ENCODE measurements around the gene CMPK1. TPM values are rescaled to one million over a fixed set of nuclear protein-coding genes. Genes with fewer than 3 reads are reported as not detected.

CMPK1 gene
- total RNA-seq, 1 donor, result 120 TPM

GRCh38 chr1:47411436-47411835 lies 77.8 kb downstream of the CMPK1 start:
- no peak for TF ChIP-seq CTCF (IDR thresholded peaks at IDR 0.05; ENCODE audit: insufficient read depth, low read depth, low read length)
- DNase-seq (ENCODE audit: low read depth), result no peak
- H3K4me3 ChIP-seq (ENCODE audit: low read depth, low read length), result no peak overlapping the region

GRCh38 chr1:47412437-47412836 lies 78.8 kb downstream of the CMPK1 start:
- no peak for DNase-seq (ENCODE audit: low read depth)
- H3K4me3 ChIP-seq (ENCODE audit: low read depth, low read length), result no peak overlapping the region
- no peak for TF ChIP-seq CTCF (IDR thresholded peaks at IDR 0.05; ENCODE audit: insufficient read depth, low read depth, low read length)

DNA sequence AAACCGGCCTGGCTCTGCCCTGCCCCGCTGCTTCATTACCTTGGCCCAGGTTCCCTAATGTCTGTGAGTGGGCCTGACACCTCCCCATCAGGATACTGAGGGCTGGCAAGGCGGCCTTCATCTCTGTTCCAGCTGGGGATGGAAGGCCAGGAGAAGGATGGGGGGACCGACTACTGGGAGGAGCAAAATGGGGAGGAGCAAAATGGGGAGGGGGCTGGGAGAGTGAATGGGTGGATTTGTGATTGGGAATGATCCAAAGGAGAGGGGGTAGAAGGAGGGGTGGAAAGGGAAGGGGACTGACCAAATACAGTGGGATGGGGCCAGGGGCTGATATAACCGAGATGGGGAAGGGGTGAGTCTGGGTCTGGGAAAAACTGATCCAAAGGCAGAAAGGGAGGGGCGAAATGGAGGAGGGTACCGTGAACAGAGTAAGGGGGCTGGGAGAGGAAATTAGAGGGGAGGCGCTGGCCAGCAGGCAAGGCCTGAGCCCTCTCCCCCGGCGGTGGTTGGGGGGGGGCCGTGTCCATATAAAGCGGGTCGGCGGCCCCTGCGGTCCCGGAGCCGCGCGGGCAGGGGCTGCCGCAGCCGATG lies 82.2 kb downstream of the CMPK1 start, which contains the start of gene FOXE3:
Gene FOXE3, plus strand, starts transcription at position 558 of the 591 bp plus-strand sequence. Its CDS starts 31 bp downstream, at position 589.
- TF ChIP-seq CTCF (IDR thresholded peaks at IDR 0.05; ENCODE audit: insufficient read depth, low read depth, low read length), result no peak
- H3K4me3 ChIP-seq (ENCODE audit: low read depth, low read length), result peak within 1 kb of the TSS; percentile 15
- no peak for DNase-seq (ENCODE audit: low read depth)

DNA sequence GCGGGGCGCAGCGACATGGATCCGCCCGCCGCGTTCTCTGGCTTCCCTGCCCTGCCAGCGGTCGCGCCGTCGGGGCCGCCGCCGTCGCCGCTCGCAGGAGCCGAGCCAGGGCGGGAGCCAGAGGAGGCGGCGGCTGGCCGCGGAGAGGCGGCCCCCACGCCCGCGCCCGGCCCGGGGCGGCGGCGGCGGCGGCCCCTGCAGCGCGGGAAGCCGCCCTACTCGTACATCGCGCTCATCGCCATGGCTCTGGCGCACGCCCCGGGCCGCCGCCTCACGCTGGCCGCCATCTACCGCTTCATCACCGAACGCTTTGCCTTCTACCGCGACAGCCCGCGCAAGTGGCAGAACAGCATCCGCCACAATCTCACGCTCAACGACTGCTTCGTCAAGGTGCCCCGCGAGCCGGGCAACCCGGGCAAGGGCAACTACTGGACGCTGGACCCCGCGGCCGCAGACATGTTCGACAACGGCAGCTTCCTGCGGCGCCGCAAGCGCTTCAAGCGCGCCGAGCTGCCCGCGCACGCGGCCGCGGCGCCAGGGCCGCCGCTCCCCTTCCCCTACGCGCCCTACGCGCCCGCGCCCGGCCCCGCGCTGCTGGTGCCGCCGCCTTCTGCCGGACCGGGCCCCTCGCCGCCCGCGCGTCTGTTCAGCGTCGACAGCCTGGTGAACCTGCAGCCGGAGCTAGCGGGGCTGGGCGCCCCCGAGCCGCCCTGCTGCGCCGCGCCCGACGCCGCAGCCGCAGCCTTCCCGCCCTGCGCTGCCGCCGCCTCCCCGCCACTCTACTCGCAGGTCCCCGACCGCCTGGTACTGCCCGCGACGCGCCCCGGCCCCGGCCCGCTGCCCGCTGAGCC lies 83.0 kb downstream of the CMPK1 start:
- TF ChIP-seq CTCF (IDR thresholded peaks at IDR 0.05; ENCODE audit: insufficient read depth, low read depth, low read length), result no peak
- peak overlapping the region; percentile 15 for H3K4me3 ChIP-seq (ENCODE audit: low read depth, low read length)
- no peak for DNase-seq (ENCODE audit: low read depth)

DNA sequence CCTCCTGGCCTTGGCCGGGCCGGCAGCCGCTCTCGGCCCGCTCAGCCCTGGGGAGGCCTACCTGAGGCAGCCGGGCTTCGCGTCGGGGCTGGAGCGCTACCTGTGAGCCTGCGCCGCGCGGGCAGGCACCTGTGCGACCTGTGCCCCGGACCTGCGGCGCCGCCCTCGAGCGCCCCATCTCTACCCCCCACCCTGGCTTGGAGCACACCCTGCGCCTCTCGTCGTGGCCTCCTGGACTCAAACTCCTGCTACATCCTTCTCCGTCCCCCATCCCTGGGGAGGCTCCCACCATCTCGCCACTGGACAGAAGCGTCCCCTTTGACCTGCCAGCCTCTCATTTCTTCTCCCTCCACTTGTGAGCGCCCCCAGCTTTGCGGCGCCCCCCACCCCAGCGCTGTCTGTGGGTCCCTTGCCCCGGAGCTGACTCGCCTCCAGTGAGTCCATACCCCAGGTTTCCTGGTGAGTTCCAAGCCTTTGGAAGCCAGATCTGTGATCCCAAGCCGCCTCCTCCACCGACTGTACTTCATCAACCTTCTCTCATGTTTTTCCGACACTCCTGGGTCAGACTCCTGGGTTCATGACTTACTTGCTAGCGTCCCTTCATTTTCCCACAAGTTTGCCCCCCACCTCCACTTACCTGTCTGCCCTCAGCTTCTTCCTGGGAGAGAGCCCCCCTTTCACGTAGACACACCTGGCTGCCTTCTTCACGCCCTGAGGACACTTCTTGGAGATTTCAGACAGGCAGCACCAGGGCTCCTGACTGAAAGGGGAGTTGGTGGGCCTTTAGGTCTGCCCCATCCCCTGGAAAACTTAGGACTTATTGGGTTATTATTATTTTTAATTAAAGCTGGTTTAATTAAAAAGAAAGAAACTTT lies 83.8 kb downstream of the CMPK1 start:
- H3K4me3 ChIP-seq (ENCODE audit: low read depth, low read length), result no peak overlapping the region
- DNase-seq (ENCODE audit: low read depth), result no peak
- TF ChIP-seq CTCF (IDR thresholded peaks at IDR 0.05; ENCODE audit: insufficient read depth, low read depth, low read length), result no peak

DNA sequence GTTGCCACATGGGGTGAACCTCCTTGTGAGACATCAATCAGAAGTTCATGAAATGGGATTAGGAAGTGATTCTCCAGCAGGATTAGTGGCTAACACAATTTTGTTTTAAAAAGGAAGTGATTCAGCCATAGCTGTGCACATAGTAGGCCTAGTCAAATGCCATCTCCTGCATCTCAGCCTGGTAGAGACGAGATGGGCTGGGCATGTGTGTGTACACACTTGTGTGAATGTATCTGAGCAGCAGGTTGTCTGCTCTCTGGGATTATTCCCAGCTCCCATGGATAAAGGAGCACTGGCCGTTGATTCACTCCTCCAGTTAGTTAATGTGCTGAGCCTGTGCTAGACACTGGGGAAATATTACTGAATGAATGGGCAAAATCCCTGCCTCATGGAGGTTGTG lies 84.5 kb downstream of the CMPK1 start:
- no peak overlapping the region for H3K4me3 ChIP-seq (ENCODE audit: low read depth, low read length)
- DNase-seq (ENCODE audit: low read depth), result no peak
- no peak for TF ChIP-seq CTCF (IDR thresholded peaks at IDR 0.05; ENCODE audit: insufficient read depth, low read depth, low read length)
